Stimulated activated CD8-positive, alpha-beta memory T cell treated with anti-CD3 and anti-CD28 coated beads, Interleukin-12 subunit alpha, Interleukin-12 subunit beta, amount 100 ng/mL, for 24 hours (primary cell): Measurements from ENCODE around the gene APCDD1L.

Experiments
- DNase-seq: peaks from one replicate; pipeline ENCODE4 v3.0.0-alpha.2; 2020; ENCODE audit errors: extremely low read depth

Gene APCDD1L

DNA sequence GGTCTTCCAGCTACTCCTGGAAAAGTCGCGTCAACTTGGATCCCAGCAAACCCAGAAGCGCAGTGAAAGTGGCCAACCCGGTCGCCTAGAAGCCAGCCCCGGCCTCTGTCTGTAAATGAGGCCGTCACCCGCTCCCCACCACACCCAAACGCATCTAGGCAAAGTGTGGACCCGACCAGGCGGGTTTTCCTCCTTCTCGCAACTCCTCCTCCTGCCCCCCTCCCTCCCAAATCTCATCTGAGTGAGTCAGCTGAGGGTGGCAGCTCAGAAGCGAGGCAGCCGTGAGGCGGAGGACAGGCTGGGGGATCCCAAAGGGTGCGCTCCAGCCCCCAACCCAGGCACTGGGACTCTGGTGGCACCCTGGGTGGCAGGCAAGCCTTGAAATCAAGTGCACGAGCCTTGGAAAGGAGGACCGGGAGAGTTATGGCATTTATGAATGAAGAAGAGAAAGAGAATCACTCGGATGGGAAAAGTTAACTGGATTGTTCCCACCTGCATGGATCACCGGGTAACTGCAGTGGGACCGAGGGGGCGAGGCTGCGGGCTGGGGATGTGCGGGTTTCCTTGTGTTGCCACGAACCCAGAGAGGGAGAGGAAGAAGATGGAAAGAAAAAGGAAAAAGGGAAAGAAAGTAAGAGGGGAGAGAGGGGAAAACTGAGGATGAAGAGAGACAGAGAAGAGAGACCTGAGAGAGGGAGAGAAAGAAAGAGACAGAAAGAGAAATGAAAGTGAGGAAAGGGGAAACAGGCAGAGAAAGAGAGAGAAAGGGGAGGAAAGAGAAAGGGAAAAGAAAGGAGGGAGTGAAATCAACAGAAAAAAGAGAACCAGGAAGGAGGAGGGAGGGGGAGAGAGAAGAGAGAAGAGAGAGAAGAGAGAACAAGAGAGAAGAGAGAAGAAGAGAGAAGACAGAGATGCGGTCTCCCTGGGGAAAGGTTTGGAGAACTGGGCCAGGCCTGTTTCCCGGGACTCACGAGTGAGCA lies at the start of gene APCDD1L:
APCDD1L (minus strand) TSS at position 167 of the 980 bp plus-strand sequence. CDS start 692 bp downstream, outside the sequence.
- no peak for DNase-seq

DNA sequence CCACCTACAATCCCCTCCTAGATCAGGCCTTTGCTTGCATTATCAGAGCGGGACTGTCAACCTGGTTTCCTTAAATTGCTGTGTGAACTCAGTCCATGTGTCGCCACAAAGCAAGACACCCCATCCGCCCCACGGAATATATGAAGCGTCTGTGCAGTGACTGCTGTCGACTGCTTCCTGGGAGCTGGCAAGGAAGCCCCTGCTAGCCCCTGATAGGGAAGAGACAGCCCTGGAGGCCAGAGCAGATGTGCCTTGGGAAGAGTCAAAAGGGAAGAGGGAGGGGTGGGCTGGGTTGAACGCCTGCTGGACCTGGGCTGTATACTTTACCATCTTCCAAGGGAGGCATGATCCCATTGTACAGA lies 44.1 kb upstream of the APCDD1L start:
- no peak for DNase-seq

DNA sequence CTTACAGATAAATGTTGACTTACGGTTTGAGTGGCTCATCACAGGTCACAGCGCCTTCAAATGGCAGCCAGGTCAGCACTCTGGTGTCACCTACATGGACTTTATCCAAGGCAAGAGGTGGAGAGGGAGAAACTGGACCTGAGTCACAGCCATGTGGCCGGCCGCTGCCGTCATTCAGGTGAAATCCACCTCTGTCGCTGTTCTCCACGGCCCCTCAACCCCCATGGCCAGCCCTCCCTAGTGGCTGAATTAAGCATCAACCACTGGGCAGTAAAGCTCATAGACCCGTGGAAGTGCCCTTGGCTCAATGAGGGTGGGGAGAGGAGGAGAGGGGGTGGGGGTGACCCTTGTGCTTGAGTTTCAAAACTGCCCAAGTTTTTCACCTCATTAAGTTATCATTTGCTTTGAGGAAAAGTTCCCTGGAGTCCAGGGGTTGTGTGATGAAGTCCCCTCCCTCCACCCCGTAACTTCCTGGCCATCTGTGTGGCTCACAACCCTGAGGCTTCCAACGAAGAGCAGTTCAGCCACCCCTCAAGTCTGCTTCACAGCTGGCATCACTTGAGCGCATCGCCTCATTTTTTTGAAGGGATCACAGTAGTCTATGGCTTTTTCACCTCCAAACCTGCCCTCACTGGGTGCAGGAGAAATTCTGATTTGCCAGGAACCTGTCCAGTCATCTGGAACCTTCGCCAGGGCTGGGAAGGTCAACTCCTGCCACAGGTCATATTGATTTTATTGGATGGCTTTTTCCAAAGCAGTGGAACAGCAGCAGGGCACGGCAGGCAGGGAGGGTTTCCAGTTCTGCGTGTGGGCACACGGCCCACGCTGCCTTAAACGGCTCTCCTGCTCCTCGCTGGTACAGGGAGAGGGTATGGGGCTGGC lies 43.5 kb upstream of the APCDD1L start:
- no peak for DNase-seq

DNA sequence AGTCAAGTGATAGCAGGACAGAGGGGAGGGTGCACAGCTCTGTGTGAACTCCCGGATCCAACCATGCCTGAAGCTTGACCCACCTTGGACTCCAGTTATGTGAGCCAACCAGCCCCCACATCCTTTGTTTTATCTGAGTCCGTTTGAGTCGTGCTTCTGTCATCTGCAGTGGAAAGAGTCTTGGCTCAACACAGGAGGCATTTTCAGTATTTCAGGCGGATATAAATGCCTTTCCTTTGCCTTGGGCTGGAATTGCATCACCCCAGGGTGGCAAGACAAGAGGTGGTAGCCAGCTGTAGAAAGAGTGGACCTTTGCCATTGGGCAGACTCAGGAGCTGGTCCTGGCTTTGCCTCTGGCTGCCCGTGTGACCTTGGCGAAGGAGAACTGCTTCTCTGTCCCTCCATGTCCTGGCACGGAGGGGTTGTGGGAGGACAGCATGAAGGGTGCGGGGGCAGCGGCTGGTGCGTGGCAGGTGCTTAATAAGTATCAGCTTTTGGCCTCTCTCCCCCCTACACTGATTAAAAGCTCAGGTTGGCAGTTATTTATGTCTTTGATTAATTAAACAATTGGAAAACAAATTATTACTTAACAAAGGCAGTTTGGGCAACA lies 42.6 kb upstream of the APCDD1L start:
- DNase-seq, result no peak

DNA sequence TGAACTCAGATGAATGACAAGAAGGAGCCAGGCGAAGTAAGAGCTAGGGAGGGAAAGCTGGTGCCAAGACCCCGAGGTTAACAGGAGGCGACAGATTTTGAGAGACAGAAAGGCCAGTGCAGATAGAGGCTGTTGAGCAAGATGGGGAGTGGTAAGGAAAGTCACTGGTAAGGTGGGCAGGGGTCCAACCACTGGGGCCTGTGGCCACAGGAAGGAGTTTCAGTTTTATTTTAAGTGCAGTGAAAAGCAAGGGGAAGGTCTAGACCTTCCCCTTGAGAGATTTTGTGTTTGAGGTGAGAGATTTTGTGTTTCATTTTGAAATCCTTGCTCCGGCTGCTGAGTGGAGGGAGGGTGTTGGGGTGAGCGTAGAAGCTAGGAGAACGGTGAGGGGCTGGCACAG lies 41.8 kb upstream of the APCDD1L start:
- no peak for DNase-seq

DNA sequence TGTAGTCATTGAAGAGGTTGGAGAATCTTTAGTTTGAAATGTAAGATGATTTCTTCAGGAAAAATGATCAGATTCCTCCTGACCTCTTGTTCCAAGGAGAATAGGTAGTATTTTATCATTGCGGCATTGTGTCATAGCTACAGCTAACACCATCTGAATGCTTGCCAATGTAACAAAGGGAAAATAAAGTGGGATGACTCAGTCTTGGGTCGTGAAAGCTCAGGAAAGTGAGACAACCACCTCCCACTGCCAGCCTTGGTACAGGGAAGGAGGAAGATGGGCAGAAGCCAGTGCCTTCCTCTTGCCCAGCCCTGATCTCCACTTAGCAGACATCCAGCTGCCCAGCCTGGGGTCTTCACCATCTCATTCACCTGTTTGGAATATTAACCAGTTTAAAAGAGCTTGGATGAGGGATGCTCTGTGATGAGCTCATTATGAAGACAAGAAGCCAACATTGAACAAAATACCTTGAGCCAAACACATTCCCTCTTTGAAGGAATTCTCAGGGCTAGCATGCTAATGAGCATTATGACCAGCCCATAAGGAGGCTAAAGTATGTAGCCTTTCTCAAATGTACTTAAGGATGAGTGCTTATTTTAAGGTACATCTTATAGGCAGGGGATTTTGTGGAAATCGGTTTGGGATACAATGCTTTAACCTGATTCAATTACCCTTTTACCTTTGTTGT lies 40.0 kb upstream of the APCDD1L start:
- no peak for DNase-seq

DNA sequence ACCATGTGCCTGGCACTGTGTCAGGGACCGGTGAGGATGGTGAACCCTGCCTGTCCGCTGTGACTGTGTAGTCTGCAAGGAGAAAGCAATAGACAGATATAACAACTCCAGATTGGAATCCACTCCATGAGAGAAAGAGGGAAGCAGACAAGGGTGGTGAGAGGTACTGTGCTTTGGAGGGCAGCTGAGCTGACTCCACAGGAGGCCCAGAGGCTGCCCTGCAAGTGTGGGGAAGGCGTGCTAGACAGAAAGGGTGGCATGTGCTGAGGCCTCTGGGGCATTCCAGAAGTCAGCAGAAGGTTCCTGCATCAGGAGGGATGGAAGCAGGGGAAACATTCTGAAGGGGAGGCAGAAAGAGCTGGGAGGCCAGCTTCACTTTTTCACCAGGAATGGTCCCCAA lies 39.3 kb upstream of the APCDD1L start:
- no peak for DNase-seq

DNA sequence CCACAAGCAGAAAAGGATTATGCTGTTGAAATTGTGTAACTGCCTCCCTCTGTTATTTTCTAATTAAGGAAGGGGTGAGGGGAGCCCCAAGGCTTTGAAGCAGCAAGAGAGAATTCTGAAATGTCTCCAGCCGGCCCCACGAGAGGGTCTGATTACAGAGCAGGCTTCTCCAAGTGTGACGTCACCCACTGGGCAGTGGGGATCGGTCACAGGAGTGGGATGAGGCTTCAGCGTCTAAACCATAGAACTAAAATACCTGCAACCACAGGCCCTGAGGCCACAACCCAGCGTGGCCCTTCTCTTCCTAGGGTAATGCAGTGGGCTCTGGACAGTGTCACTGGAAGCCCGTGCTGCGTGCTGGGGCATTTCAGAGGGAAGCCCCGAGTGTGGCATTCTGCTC lies 38.6 kb upstream of the APCDD1L start:
- no peak for DNase-seq

DNA sequence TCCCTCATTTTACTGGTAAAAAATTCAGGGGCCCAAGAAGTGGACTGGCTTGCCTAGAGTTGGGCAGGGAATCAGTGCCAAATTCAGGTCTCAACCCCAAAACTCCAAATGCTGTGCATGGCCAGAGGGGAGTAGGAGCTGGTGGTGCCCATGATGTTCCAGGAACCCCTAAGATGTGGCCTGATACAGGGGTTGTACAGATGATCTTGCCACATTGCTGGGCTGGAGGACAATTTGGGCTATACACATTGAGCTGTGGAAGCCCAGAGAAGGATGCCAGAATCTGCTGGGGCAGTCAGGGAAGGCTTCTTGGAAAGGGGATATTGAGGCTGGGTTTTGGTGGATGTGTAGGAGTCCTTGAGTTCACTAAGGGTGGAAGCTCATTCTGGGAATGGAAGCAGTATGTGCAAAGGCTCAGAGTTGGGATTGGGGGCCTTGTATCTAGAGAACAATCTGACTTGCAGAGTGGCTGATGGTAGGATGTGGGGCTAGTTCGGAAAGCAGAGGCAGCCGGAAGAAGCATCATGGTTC lies 38.0 kb upstream of the APCDD1L start:
- no peak for DNase-seq

DNA sequence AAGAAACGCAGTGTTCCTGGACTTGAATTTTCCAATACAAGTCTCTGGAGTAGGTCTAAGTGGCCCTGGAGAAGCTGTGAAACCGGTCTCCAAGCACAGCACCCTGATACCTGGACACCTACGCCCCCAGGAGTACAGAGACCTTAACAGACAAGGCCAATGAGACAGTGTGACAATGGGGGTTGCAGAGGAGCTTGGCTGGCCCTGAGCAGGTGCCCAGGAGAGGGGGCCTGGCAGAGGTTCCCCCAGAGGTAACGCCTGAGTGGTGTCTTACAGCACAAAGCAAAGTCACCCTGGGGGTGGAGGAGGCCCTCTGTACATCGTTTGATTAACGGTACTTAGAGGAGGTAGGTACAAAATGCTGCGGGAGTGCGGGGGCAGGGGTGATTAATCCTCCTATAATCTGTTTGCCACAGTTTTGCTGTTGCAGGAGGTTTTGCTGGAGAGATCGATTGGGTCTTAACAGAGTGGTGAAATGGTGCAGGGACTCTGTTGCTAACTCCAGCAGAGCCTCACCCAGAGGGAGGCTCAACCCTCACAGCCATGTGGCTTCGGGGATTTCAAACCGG lies 37.3 kb upstream of the APCDD1L start:
- no peak for DNase-seq

DNA sequence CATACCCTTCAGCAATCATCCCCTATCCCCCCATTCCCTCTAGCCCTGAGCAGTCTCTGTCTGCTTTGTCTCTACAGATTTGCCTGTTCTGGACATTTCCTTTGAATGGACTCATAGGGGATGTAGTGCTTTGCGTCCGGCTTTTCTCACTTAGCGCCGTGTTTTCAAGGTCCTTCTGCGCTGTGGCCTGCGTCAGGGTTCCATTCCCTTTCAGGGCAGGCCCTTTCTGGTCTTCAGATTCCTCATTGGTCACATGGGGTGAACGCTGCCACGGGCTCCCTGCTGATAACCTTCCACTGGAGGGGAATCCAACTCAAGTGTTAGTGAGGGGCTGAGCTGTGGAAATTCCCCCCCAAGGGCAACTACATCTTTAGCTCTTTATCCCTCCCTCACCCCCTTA lies 36.4 kb upstream of the APCDD1L start:
- no peak for DNase-seq

DNA sequence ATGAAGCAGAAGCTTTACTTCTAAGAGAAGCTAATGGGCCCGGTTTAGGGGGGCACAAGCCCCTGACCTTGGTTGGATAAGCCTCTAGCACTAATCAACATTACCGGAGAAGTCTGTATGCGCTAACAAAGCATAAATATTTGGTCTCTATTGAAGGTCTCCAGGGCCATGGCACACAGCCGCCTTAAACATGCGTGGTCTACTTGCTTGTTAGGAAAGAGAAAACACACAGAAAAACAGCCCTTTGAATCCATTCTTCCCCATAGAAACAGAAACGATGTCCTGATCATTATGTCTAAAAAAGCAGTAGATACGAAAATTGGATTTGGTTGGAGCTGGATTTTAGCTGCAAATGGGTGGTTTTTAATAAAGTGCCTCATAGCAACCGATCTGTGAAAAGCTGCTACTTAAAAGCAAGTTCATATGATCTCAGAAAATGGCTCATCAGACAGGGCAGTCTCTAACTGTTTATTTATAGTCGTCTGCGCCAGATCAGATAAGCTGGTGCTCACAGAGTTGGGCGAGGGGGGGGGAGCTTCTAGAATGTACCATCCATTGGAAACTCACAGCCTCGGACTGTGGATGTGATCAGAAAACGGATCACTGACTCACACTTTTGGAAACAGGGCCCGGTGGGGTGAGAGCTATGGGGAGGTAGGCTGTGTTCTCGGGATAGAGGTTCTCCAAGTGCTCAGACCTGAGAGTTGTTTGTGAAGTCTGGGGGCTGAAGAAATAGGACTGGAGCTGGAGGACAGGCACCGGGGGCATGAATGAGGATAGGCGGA lies 35.3 kb upstream of the APCDD1L start:
- no peak for DNase-seq

DNA sequence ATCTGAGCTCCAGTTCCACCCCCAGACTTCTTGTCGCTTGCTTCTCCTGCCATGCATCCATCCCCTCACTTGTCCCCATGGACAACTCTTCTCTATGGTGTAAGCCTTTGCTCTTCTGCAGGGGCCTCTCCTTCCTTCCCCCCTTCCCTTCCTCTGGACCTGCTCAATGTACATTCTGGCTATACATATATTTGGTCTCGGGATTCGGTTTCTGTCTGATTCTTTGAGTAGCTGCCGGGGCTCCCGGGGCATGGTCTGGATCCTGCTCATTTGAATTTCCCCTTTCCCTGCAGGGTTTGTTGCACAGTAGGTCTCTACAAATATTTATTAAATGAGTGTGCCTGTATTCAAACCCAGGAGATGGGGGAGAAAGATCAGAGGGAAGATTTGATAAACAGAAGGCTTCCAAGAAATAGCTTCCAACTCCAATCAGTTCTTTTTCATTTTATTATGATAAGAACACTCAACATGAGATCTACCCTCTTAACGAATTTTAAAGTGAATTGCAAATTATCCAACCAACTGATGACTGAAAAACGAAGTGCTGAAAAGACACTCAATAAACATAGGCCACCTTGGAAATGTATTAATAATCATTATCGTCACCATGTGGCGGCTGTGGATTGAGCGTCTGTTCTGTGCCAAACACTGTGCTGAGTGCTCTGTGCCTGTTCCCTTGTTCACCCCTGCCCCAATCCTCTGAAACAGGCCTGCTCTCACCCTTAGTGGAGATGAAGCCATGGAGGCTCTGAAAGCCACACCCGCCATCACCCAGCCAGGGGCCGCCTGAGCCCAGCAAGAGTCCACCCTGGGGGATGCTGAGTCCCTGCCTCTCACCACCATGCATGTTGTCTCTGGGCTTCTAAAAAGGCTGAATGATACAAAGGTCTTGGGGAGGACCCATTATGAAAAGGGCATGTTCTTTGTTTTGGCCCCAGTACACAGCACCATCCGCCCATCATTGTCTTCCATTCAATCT lies 34.3 kb upstream of the APCDD1L start:
- no peak for DNase-seq

DNA sequence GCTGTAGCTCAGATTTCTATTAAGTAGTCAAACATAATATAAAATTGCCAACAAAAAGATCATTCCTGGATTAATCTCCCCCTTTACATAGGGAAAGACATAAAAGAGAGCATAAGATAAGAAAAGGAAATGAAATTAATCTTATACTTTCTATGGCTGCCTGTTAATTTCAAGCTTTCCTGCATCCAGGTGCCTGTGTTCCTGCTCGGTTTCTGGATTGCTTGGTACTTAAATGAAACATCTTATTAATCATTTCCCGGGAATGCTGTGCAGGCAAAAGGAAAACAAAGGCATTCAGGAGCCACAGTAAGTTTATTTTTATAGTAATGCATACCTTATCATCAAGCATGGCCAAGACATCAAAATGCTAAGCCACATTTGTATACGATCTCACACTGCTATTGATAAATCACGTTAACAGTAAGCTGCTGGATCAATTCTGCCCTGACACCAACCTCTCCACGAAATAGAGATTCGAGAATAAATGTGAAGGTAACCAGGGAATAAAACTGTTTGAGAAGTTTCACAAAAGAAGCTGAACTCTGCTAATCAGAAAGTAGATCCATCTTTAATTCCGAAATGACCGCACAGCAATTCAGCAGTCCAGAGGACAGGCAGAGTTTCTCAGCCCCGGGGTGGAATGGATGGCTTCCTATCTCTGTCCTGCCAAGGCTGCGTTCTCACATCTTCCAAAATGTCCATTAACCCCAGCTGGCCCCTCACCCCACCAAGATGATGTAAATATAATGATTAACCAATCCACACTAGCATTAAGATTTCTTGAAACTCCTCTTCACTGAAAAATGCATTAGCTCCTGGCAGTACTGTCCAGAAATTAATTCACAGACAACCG lies 32.6 kb upstream of the APCDD1L start:
- DNase-seq, result no peak

DNA sequence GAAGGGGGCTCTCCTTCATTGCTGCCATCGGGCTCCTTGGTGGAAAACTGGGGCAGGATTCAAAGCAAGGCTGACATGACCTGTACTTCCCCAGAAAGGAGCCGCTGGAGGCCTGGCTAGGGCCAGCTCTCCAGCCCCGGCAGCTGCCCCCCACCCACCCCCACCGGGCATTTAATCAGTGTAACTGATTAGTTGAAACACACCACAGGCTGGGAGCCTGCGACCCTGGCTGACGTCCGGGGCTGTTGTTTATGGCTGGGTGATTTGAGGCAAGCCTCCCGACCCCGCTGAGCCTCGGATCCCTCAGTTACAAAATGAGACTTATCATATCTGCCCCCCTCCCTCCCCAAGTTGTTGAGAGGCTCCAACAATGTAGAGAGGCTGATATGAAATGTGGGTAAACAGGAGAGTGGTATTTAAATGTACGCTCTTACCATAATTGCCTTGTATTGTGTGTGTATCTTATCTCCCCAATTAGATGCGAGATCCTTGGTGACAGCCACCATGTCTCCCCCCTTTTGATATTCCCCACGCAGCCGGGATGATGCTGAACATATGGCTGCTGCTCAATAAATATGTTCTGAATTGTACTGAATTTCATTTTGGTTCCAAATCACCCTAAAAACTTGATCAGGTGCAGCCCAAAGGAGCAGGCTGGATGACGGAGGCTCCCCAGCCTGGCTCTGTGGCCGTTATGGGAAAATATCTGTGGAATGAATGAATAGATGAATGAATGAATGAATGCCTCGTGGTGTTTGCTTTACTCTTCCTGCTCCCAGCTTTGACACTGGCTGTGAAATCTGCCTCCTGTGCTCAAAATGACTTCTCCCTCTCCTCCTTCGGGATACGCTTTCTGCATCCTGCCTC lies 31.8 kb upstream of the APCDD1L start:
- no peak for DNase-seq

DNA sequence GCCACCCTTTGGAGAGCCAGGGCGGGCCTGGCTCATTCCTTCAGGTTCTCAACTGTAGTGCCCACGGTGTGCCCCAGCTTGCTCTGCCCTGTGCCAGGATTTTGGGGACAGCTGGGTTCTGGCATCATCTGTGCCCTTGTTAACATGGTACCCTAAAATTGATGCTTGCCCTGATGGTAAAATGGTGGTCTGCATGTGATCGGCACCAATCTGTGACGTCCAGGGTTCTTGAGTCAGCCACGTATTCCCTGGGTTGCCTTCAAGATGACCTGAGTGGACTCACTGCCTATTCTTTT lies 31.2 kb upstream of the APCDD1L start:
- no peak for DNase-seq
